SK-N-SH (cell line): ENCODE results near the gene BMAL2. TPM values are rescaled to one million over a fixed set of nuclear protein-coding genes. Genes with fewer than 3 reads are reported as not detected.

Experiments used
- CTCF ChIA-PET: fragments of 300-600, 350-600 bp; formaldehyde crosslinking; extraction: SDS; loops from one replicate; lab custom pipeline; 2021; lab: Yijun Ruan, JAX
- POLR2A ChIA-PET: fragments of 350-600 bp; sonication (Branson Sonifier 250); formaldehyde crosslinking; extraction: SDS; loops from one replicate; lab custom pipeline; 2020; ENCODE audit warnings: antibody characterized with exemption, inconsistent platforms; lab: Yijun Ruan, JAX
- DNase-seq: peaks from one replicate; pipeline ENCODE4 v3.0.0; 2012
- H2AFZ ChIP-seq: fragments of 200-600 bp; sonication (generic); 2 replicates; pipeline ENCODE4 v1.8.1; 2016; ENCODE audit warnings: antibody characterized with exemption, mild to moderate bottlenecking, low read depth
- H3F3A ChIP-seq: fragments of 200-600 bp; sonication (generic); replicated peaks from 2 replicates; pipeline ENCODE3; 2016; ENCODE audit warnings: antibody characterized with exemption, mild to moderate bottlenecking; ENCODE audit not compliant: insufficient read depth
- H3K27ac ChIP-seq, 2 experiments: fragments of 200-500 bp in 1 of 2; fragments of 200-600 bp in 1 of 2; sonication (Bioruptor generic) in 1 of 2; sonication (generic), shearing (Covaris generic) in 1 of 2; 2 replicates each; pipeline versions ENCODE4 v1.5.1 to v1.6.1; 2014 to 2016; ENCODE audit warnings: low read depth in 2 of 2, inconsistent platforms in 1 of 2, low read length in 1 of 2, mild to moderate bottlenecking in 1 of 2, mixed read lengths in 1 of 2
- H3K27me3 ChIP-seq: fragments of 200-600 bp; sonication (generic), shearing (Covaris generic); 2 replicates; pipeline ENCODE4 v1.6.1; 2016; ENCODE audit warnings: mixed run types; ENCODE audit not compliant: insufficient read depth
- H3K36me3 ChIP-seq, 2 experiments: fragments of 200-500 bp in 1 of 2; fragments of 200-600 bp in 1 of 2; sonication (Bioruptor generic) in 1 of 2; sonication (generic) in 1 of 2; replicated peaks in 1 of 2; 2 replicates each; pipeline versions ENCODE3 to v1.5.1; 2014 to 2016; ENCODE audit warnings: low read length in 1 of 2, mild to moderate bottlenecking in 1 of 2; ENCODE audit not compliant: insufficient read depth in 2 of 2, control insufficient read depth in 1 of 2
- H3K4me1 ChIP-seq, 2 experiments: fragments of 200-500 bp in 1 of 2; fragments of 200-600 bp in 1 of 2; sonication (Bioruptor generic) in 1 of 2; sonication (generic), shearing (Covaris generic) in 1 of 2; 2 replicates each; pipeline versions ENCODE4 v1.5.1 to v1.6.1; 2014 to 2016; ENCODE audit warnings: low read depth in 1 of 2, low read length in 1 of 2, mixed run types in 1 of 2; ENCODE audit not compliant: insufficient read depth in 2 of 2, control insufficient read depth in 1 of 2
- H3K4me2 ChIP-seq: fragments of 200-600 bp; sonication (generic), shearing (Covaris generic); 2 replicates; pipeline ENCODE4 v1.6.1; 2017; ENCODE audit warnings: mixed run types
- H3K4me3 ChIP-seq, 2 experiments: fragments of 200-500 bp in 1 of 2; fragments of 200-600 bp in 1 of 2; sonication (Bioruptor generic) in 1 of 2; sonication (generic), shearing (Covaris generic) in 1 of 2; 2 replicates each; pipeline versions ENCODE4 v1.5.1 to v1.8.1; 2014 to 2016; ENCODE audit warnings: low read depth in 2 of 2, inconsistent platforms in 1 of 2, low read length in 1 of 2, mild to moderate bottlenecking in 1 of 2, mixed read lengths in 1 of 2, moderate library complexity in 1 of 2
- H3K79me2 ChIP-seq: fragments of 200-600 bp; sonication (generic); 2 replicates; pipeline ENCODE4 v1.8.1; 2017; ENCODE audit warnings: mild to moderate bottlenecking; ENCODE audit not compliant: insufficient read depth
- H3K9ac ChIP-seq: fragments of 200-600 bp; sonication (generic); 2 replicates; pipeline ENCODE4 v1.6.1; 2017; ENCODE audit warnings: mixed run types
- H3K9me2 ChIP-seq: fragments of 200-600 bp; sonication (generic); 2 replicates; pipeline ENCODE4 v1.6.1; 2017; ENCODE audit warnings: mixed run types
- H3K9me3 ChIP-seq: fragments of 200-600 bp; sonication (generic); 2 replicates; pipeline ENCODE4 v1.6.1; 2017; ENCODE audit warnings: mixed run types, mild to moderate bottlenecking, moderate library complexity
- H4K20me1 ChIP-seq: fragments of 200-600 bp; sonication (generic); 2 replicates; pipeline ENCODE4 v1.6.1; 2017; ENCODE audit warnings: mild to moderate bottlenecking, mixed run types; ENCODE audit not compliant: insufficient read depth
- CHD2 ChIP-seq: fragments of 150-350 bp; IDR thresholded peaks from 2 replicates; pipeline ENCODE4 v1.6.1; 2018; ENCODE audit warnings: low read length; ENCODE audit not compliant: partially characterized antibody
- ELF1 ChIP-seq: IDR thresholded peaks from 2 replicates; pipeline ENCODE4 v1.4.0; 2012
- EP300 ChIP-seq, 2 experiments: IDR thresholded peaks; 2 replicates each; pipeline versions ENCODE4 v1.4.0 to v1.6.1; 2012; ENCODE audit warnings: borderline replicate concordance in 1 of 2, low read depth in 1 of 2, low read length in 1 of 2
- EZH2phosphoT487 ChIP-seq: fragments of 200-600 bp; sonication (generic); IDR thresholded peaks from 2 replicates; pipeline ENCODE4 v1.6.1; 2017; ENCODE audit warnings: low read depth, mixed run types, mild to moderate bottlenecking, antibody characterized with exemption, moderate library complexity, borderline replicate concordance
- FOSL2 ChIP-seq: IDR thresholded peaks from 2 replicates; pipeline ENCODE4 v1.4.0; 2012; ENCODE audit warnings: low read depth, mild to moderate bottlenecking, moderate library complexity, borderline replicate concordance
- FOXJ3 ChIP-seq: sonication (generic); formaldehyde crosslinking; IDR thresholded peaks from 2 replicates; pipeline ENCODE4 v1.5.1; 2020; ENCODE audit warnings: mild to moderate bottlenecking, missing genetic modification reagents
- GABPA ChIP-seq: IDR thresholded peaks from 2 replicates; pipeline ENCODE4 v1.4.0; 2012; ENCODE audit warnings: low read depth, mild to moderate bottlenecking
- MAX ChIP-seq: IDR thresholded peaks from 2 replicates; pipeline ENCODE4 v1.4.0; 2012; ENCODE audit warnings: low read depth
- NFIC ChIP-seq: IDR thresholded peaks from 2 replicates; pipeline ENCODE4 v1.4.0; 2012; ENCODE audit warnings: borderline replicate concordance
- NRF1 ChIP-seq: IDR thresholded peaks from 2 replicates; pipeline ENCODE4 v1.6.1; 2012; ENCODE audit warnings: low read depth, mild to moderate bottlenecking, low read length
- PBX3 ChIP-seq: IDR thresholded peaks from 2 replicates; pipeline ENCODE4; 2012
- REST ChIP-seq: IDR thresholded peaks from 2 replicates; pipeline ENCODE4 v1.6.1; 2012; ENCODE audit warnings: mild to moderate bottlenecking, low read depth, low read length, moderate library complexity
- RXRA ChIP-seq: IDR thresholded peaks from 2 replicates; pipeline ENCODE4 v1.4.0; 2012; ENCODE audit warnings: low read depth, mild to moderate bottlenecking, borderline replicate concordance
- SIN3A ChIP-seq: IDR thresholded peaks from 2 replicates; pipeline ENCODE4 v1.6.1; 2012; ENCODE audit warnings: low read depth, mild to moderate bottlenecking, low read length, moderate library complexity, borderline replicate concordance
- SMC3 ChIP-seq: IDR thresholded peaks from 2 replicates; pipeline ENCODE4 v1.6.1; 2012; ENCODE audit warnings: low read depth, low read length, improper control_type of control experiment
- TEAD4 ChIP-seq: IDR thresholded peaks from 2 replicates; pipeline ENCODE4 v1.4.0; 2012; ENCODE audit warnings: mild to moderate bottlenecking, borderline replicate concordance; ENCODE audit not compliant: insufficient read depth
- USF1 ChIP-seq: IDR thresholded peaks from 2 replicates; pipeline ENCODE4 v1.4.0; 2012; ENCODE audit warnings: low read depth, borderline replicate concordance
- YY1 ChIP-seq: IDR thresholded peaks from 2 replicates; pipeline ENCODE4 v1.4.0; 2012; ENCODE audit warnings: low read depth, mild to moderate bottlenecking
- ZBTB33 ChIP-seq: IDR thresholded peaks from 2 replicates; pipeline ENCODE4 v1.4.0; 2012; ENCODE audit warnings: low read depth, borderline replicate concordance
- WGBS: methylation state at CpG from one replicate; pipeline ENCODE4 v1.1.6; 2017; ENCODE audit warnings: low lambda C conversion rate; 5-methylcytosine and 5-hydroxymethylcytosine counted together
- polyA plus RNA-seq, 3 experiments: library from polyadenylated mRNA; depleted of rRNA; stranded (reverse); fragments of >200 nt; gene quantifications; 2 replicates each; pipeline ENCODE4 v1.2.3, GENCODE V29; 2012

BMAL2 gene
- polyA plus RNA-seq, 1 of the 3 experiments (the other 2 are of a cell fraction): 6.4 TPM

GRCh38 chr12:27335364-27336281 lies 3.0 kb downstream of the BMAL2 start:
- Histone ChIP-seq H4K20me1 (no peaks in the 10 kb centered on the region), H3K27ac (no peak overlapping the region), H3K4me2 (no peak overlapping the region), H3K4me3 (no peak overlapping the region), H3K9me3 (no peaks in the 10 kb centered on the region), H3K9me2 (no peaks in the 10 kb centered on the region), H2AFZ (no peak overlapping the region), H3K9ac (no peak overlapping the region), H3F3A (peaks cover 17% of the 10 kb centered on the region), H3K4me1 (peaks cover 6 to 8% of the 10 kb centered on the region in 2 experiments; a peak in 3 of 4 replicates), H3K79me2 (peaks cover 58% of the 10 kb centered on the region), H3K27me3 (no peaks in the 10 kb centered on the region)
- no peak for DNase-seq
- WGBS: 74% methylated on average over 5 of the region's 5 CpGs
- TF ChIP-seq USF1 (no peak), NFIC (no peak), NRF1 (no peak), EZH2phosphoT487 (no peak), SMC3 (no peak), SIN3A (no peak), FOSL2 (no peak), REST (no peak), PBX3 (no peak), ZBTB33 (no peak), YY1 (no peak), TEAD4 (no peak), MAX (no peak), GABPA (no peak), FOXJ3 (no peak), EP300 (IDR thresholded peaks at IDR 0.05; ENCODE audit: borderline replicate concordance in 1 of 2, low read depth in 1 of 2, low read length in 1 of 2) (no peak), CHD2 (no peak), RXRA (no peak), ELF1 (no peak)
- TF ChIP-seq, all 33 proteins: peak for 0
- ChIA-PET CTCF (no interaction called here), POLR2A (no interaction called here)
- H3K36me3 ChIP-seq: no peaks in the 10 kb centered on the region
